ENCODE data around the gene EVL.
A peak's percentile ranks its signal among the peaks of the same experiment; 100 is the strongest.

DNA sequence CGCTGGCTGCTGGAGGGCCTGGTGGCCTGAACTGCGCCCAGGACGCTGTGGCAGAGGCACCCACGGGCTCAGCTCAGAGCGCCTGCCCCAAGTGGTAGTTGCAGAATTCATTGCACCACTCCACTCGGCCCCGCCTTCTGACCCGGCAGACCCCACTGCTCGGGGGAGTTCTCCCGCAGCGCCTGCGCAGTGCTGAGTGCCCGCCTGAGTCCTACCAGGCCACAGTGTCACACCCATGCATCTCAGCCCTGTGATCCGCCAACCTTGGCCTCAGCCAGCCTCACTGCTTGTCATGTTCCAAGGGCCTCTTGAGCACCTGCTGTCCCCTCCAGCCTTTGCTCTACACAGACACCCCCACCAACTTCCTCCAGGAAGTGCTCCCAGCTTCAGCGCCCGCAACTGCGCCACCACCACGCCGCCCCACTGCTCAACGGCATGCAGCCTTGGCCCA lies 82.0 kb downstream of the EVL start:
- TF ChIP-seq, protein P1, sequence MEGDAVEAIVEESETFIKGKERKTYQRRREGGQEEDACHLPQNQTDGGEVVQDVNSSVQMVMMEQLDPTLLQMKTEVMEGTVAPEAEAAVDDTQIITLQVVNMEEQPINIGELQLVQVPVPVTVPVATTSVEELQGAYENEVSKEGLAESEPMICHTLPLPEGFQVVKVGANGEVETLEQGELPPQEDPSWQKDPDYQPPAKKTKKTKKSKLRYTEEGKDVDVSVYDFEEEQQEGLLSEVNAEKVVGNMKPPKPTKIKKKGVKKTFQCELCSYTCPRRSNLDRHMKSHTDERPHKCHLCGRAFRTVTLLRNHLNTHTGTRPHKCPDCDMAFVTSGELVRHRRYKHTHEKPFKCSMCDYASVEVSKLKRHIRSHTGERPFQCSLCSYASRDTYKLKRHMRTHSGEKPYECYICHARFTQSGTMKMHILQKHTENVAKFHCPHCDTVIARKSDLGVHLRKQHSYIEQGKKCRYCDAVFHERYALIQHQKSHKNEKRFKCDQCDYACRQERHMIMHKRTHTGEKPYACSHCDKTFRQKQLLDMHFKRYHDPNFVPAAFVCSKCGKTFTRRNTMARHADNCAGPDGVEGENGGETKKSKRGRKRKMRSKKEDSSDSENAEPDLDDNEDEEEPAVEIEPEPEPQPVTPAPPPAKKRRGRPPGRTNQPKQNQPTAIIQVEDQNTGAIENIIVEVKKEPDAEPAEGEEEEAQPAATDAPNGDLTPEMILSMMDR (IDR thresholded peaks at IDR 0.05): no peak
- no peak for TF ChIP-seq POLR2AphosphoS5 (IDR thresholded peaks at IDR 0.05)
- no peak for TF ChIP-seq EP300 (IDR thresholded peaks at IDR 0.05; ENCODE audit: low read depth)
- TF ChIP-seq POLR2A (IDR thresholded peaks at IDR 0.05): peak; percentile 17
